MM.1S (cell line): Measurements from ENCODE around the gene CDH12.

ENCODE experiments used
- DNase-seq: peaks from one replicate; pipeline ENCODE4 v3.0.0-alpha.2; 2015
- H2AFZ ChIP-seq: fragments of 300-600 bp; sonication (generic); 2 replicates; pipeline ENCODE4 v1.6.0; 2016; ENCODE audit warnings: antibody characterized with exemption, low read length
- H3F3A ChIP-seq: fragments of 300-600 bp; sonication (generic); 2 replicates; pipeline ENCODE4 v1.6.1; 2016; ENCODE audit warnings: mild to moderate bottlenecking, antibody characterized with exemption, low read length, moderate library complexity, mixed read lengths; ENCODE audit not compliant: insufficient read depth
- H3K27ac ChIP-seq: fragments of 300-600 bp; sonication (generic); 2 replicates; pipeline ENCODE4 v1.5.1; 2016; ENCODE audit warnings: mild to moderate bottlenecking, low read length
- H3K27me3 ChIP-seq: fragments of 300-600 bp; sonication (generic); replicated peaks from 2 replicates; pipeline ENCODE4 v1.6.0; 2016; ENCODE audit warnings: low read length; ENCODE audit not compliant: insufficient read depth
- H3K36me3 ChIP-seq: fragments of 300-600 bp; sonication (generic); replicated peaks from 2 replicates; pipeline ENCODE4 v1.6.1; 2016; ENCODE audit warnings: mild to moderate bottlenecking, low read length, mixed read lengths; ENCODE audit not compliant: insufficient read depth
- H3K4me1 ChIP-seq: fragments of 300-600 bp; sonication (generic); 2 replicates; pipeline ENCODE4 v1.6.1; 2016; ENCODE audit warnings: low read length, mixed read lengths
- H3K4me2 ChIP-seq: fragments of 300-600 bp; sonication (generic); 2 replicates; pipeline ENCODE4 v1.6.0; 2016; ENCODE audit warnings: low read depth, low read length
- H3K4me3 ChIP-seq: fragments of 300-600 bp; sonication (generic); 2 replicates; pipeline ENCODE4 v1.5.1; 2016; ENCODE audit warnings: low read length, mixed read lengths
- H3K79me2 ChIP-seq: fragments of 300-600 bp; sonication (generic); 2 replicates; pipeline ENCODE4 v1.6.1; 2016; ENCODE audit warnings: mixed run types, low read length, mixed read lengths
- H3K9ac ChIP-seq: fragments of 300-600 bp; sonication (generic); 2 replicates; pipeline ENCODE4 v1.6.1; 2016; ENCODE audit warnings: low read length, mixed read lengths
- H3K9me2 ChIP-seq: fragments of 300-600 bp; sonication (generic); replicated peaks from 2 replicates; pipeline ENCODE4 v1.6.1; 2016; ENCODE audit warnings: mild to moderate bottlenecking, low read length, mixed read lengths; ENCODE audit not compliant: insufficient read depth
- H3K9me3 ChIP-seq: fragments of 300-600 bp; sonication (generic); replicated peaks from 2 replicates; pipeline ENCODE4 v1.6.1; 2016; ENCODE audit warnings: mild to moderate bottlenecking, low read length, mixed read lengths; ENCODE audit not compliant: insufficient read depth
- H4K20me1 ChIP-seq: fragments of 300-600 bp; sonication (generic); 2 replicates; pipeline ENCODE4 v1.6.1; 2016; ENCODE audit warnings: mild to moderate bottlenecking, low read length, moderate library complexity, mixed read lengths; ENCODE audit not compliant: insufficient read depth
- CTCF ChIP-seq: fragments of 300-600 bp; sonication (generic); IDR thresholded peaks from 2 replicates; pipeline ENCODE4 v1.5.1; 2016; ENCODE audit warnings: antibody characterized with exemption, low read length, mixed read lengths
- EZH2 ChIP-seq: fragments of 300-600 bp; sonication (generic); optimal IDR thresholded peaks from 2 replicates; pipeline ENCODE3; 2017; ENCODE audit warnings: low read depth, mild to moderate bottlenecking, antibody characterized with exemption, low read length, mixed read lengths
- EZH2phosphoT487 ChIP-seq: fragments of 300-600 bp; sonication (generic); IDR thresholded peaks from 2 replicates; pipeline ENCODE4 v1.6.1; 2018; ENCODE audit warnings: antibody characterized with exemption, low read length

The CDH12 gene

GRCh38 chr5:22471154-22471553 lies 382.0 kb downstream of the CDH12 start:
- no peaks in the 10 kb centered on the region for H3K9me2 ChIP-seq

GRCh38 chr5:22470408-22470807 lies 382.7 kb downstream of the CDH12 start:
- H3K27me3 ChIP-seq, result no peaks in the 10 kb centered on the region
- no peak overlapping the region for H3K4me3 ChIP-seq

More at GRCh38 chr5:22471154-22471553, 382.0 kb downstream of the CDH12 start:
- TF ChIP-seq CTCF (no peak), EZH2phosphoT487 (no peak), EZH2 (no peak)
- H3K4me2 ChIP-seq, result no peak overlapping the region
- H3K9ac ChIP-seq, result no peak overlapping the region
- no peaks in the 10 kb centered on the region for H3K4me1 ChIP-seq
- no peak overlapping the region for H2AFZ ChIP-seq
- H3K4me3 ChIP-seq, result no peak overlapping the region
- no peaks in the 10 kb centered on the region for H3K9me3 ChIP-seq
- no peaks in the 10 kb centered on the region for H3F3A ChIP-seq
- no peak overlapping the region for H3K27ac ChIP-seq
- no peaks in the 10 kb centered on the region for H4K20me1 ChIP-seq
- no peaks in the 10 kb centered on the region for H3K36me3 ChIP-seq
- H3K79me2 ChIP-seq, result no peaks in the 10 kb centered on the region
- H3K27me3 ChIP-seq, result no peaks in the 10 kb centered on the region
- no peak for DNase-seq

GRCh38 chr5:22465616-22466015 lies 387.5 kb downstream of the CDH12 start:
- Histone ChIP-seq H3K27me3 (no peaks in the 10 kb centered on the region), H3K27ac (no peak overlapping the region), H3K79me2 (no peaks in the 10 kb centered on the region), H3K4me3 (no peak overlapping the region), H3K4me1 (no peaks in the 10 kb centered on the region), H3K9me2 (no peaks in the 10 kb centered on the region), H3K9ac (no peak overlapping the region), H3K9me3 (no peaks in the 10 kb centered on the region), H4K20me1 (no peaks in the 10 kb centered on the region), H3K36me3 (no peaks in the 10 kb centered on the region), H3K4me2 (no peak overlapping the region), H2AFZ (no peak overlapping the region), H3F3A (no peaks in the 10 kb centered on the region)
- TF ChIP-seq EZH2 (no peak), CTCF (no peak), EZH2phosphoT487 (no peak)
- no peak for DNase-seq

More at GRCh38 chr5:22470408-22470807, 382.7 kb downstream of the CDH12 start:
- no peak for DNase-seq
- Histone ChIP-seq H3K4me1 (no peaks in the 10 kb centered on the region), H3K27ac (no peak overlapping the region), H3K9me3 (no peaks in the 10 kb centered on the region), H3K79me2 (no peaks in the 10 kb centered on the region), H3K9me2 (no peaks in the 10 kb centered on the region), H3K36me3 (no peaks in the 10 kb centered on the region), H4K20me1 (no peaks in the 10 kb centered on the region), H3K9ac (no peak overlapping the region), H3F3A (no peaks in the 10 kb centered on the region), H2AFZ (no peak overlapping the region), H3K4me2 (no peak overlapping the region)
- no peak for TF ChIP-seq EZH2
- TF ChIP-seq EZH2phosphoT487, result no peak
- TF ChIP-seq CTCF, result no peak
